IMR-90 (cell line): ENCODE data around the gene COX4I1. TPM values are rescaled to one million over a fixed set of nuclear protein-coding genes. Genes with fewer than 3 reads are reported as not detected.

Experiments
- ATAC-seq: fragments of 200-7000 bp; cut with Tn5 transposase; 2 replicates; pipeline ENCODE4 v1.9.1; 2020; ENCODE audit warnings: low read depth, mild to moderate bottlenecking, moderate library complexity
- BruUV-seq: library from RNA; stranded (reverse); fragments of 400-500 nt; replicated peaks from 2 replicates; lab custom pipeline; 2021; lab: Mats Ljungman, UMichigan
- CTCF ChIA-PET: fragments of 300-600 bp; formaldehyde crosslinking; extraction: SDS; loops from one replicate; lab custom pipeline; 2021; ENCODE audit warnings: antibody characterized with exemption; lab: Yijun Ruan, JAX
- POLR2A ChIA-PET: fragments of 300-600 bp; sonication (Branson Sonifier 250); formaldehyde crosslinking; loops from one replicate; lab custom pipeline; 2022; ENCODE audit warnings: antibody characterized with exemption; ENCODE audit not compliant: unreplicated experiment; lab: Charles Lee
- DNase-seq: peaks from one replicate; pipeline ENCODE4 v3.0.0; 2013
- H2AFZ ChIP-seq: replicated peaks from 2 replicates; pipeline ENCODE3; 2013; ENCODE audit warnings: low read length, mild to moderate bottlenecking; ENCODE audit not compliant: poor library complexity
- H2AK5ac ChIP-seq: 2 replicates; pipeline ENCODE4 v1.6.1; 2013; ENCODE audit warnings: low read depth, low read length, inconsistent platforms
- H2AK9ac ChIP-seq: replicated peaks from 2 replicates; pipeline ENCODE3; 2013; ENCODE audit warnings: mild to moderate bottlenecking, low read depth, low read length, moderate library complexity; ENCODE audit not compliant: poor library complexity
- H2BK120ac ChIP-seq: 2 replicates; pipeline ENCODE4 v1.6.1; 2013; ENCODE audit warnings: low read depth, low read length, inconsistent platforms
- H2BK15ac ChIP-seq: 3 replicates; pipeline ENCODE4 v1.6.1; 2013; ENCODE audit warnings: low read depth, low read length, inconsistent platforms
- H2BK20ac ChIP-seq: 2 replicates; pipeline ENCODE4 v1.6.1; 2013; ENCODE audit warnings: low read depth, mild to moderate bottlenecking, inconsistent platforms, low read length, moderate library complexity
- H2BK5ac ChIP-seq: 2 replicates; pipeline ENCODE4 v1.6.1; 2013; ENCODE audit warnings: mild to moderate bottlenecking, low read depth, low read length, inconsistent platforms; ENCODE audit not compliant: poor library complexity, severe bottlenecking
- H3K14ac ChIP-seq: replicated peaks from 2 replicates; pipeline ENCODE4 v1.6.1; 2013; ENCODE audit warnings: low read depth, low read length, inconsistent platforms
- H3K18ac ChIP-seq: 2 replicates; pipeline ENCODE4 v1.6.1; 2013; ENCODE audit warnings: low read depth, low read length, control low read depth
- H3K23ac ChIP-seq: 2 replicates; pipeline ENCODE4 v1.6.1; 2013; ENCODE audit warnings: low read depth, low read length, inconsistent platforms
- H3K27ac ChIP-seq: 2 replicates; pipeline ENCODE4 v1.5.1; 2013; ENCODE audit warnings: mild to moderate bottlenecking, control low read depth, low read length; ENCODE audit not compliant: insufficient read depth
- H3K27me3 ChIP-seq: 2 replicates; pipeline ENCODE4 v1.6.1; 2013; ENCODE audit warnings: low read length; ENCODE audit not compliant: control insufficient read depth, insufficient read depth
- H3K36me3 ChIP-seq: 2 replicates; pipeline ENCODE4 v1.6.1; 2013; ENCODE audit warnings: low read length, mixed read lengths; ENCODE audit not compliant: control insufficient read depth, insufficient read depth
- H3K4ac ChIP-seq: 2 replicates; pipeline ENCODE4 v1.6.1; 2013; ENCODE audit warnings: low read depth, low read length, inconsistent platforms
- H3K4me1 ChIP-seq: 2 replicates; pipeline ENCODE4 v1.6.1; 2013; ENCODE audit warnings: low read length, mixed read lengths; ENCODE audit not compliant: control insufficient read depth, insufficient read depth
- H3K4me2 ChIP-seq: 2 replicates; pipeline ENCODE4 v1.6.1; 2013; ENCODE audit warnings: low read depth, mild to moderate bottlenecking, control low read depth, low read length, moderate library complexity
- H3K4me3 ChIP-seq: 2 replicates; pipeline ENCODE4 v1.5.1; 2013; ENCODE audit warnings: low read depth, mild to moderate bottlenecking, control low read depth, low read length, moderate library complexity; ENCODE audit not compliant: insufficient read depth
- H3K56ac ChIP-seq: 2 replicates; pipeline ENCODE4 v1.6.1; 2013; ENCODE audit warnings: low read length, inconsistent platforms; ENCODE audit not compliant: insufficient read depth; ENCODE audit errors: extremely low read depth
- H3K79me1 ChIP-seq, 2 experiments: 2 replicates each; pipeline ENCODE4 v1.6.1; 2013; ENCODE audit warnings: low read length in 2 of 2, inconsistent platforms in 1 of 2, low read depth in 1 of 2
- H3K9ac ChIP-seq: 2 replicates; pipeline ENCODE4 v1.6.1; 2013; ENCODE audit warnings: low read depth, low read length, control low read depth
- H3K9me1 ChIP-seq: 2 replicates; pipeline ENCODE4 v1.6.1; 2013; ENCODE audit warnings: low read length, inconsistent platforms; ENCODE audit not compliant: insufficient read depth
- H3K9me3 ChIP-seq: 2 replicates; pipeline ENCODE4 v1.6.1; 2013; ENCODE audit warnings: low read length; ENCODE audit not compliant: control insufficient read depth, insufficient read depth
- H4K20me1 ChIP-seq: 2 replicates; pipeline ENCODE4 v1.6.1; 2013; ENCODE audit warnings: low read length, inconsistent platforms; ENCODE audit not compliant: insufficient read depth
- H4K5ac ChIP-seq: 2 replicates; pipeline ENCODE4 v1.6.1; 2013; ENCODE audit warnings: mild to moderate bottlenecking, low read depth, low read length, control low read depth
- H4K8ac ChIP-seq, 2 experiments: 2 replicates each; pipeline ENCODE4 v1.6.1; 2013; ENCODE audit warnings: low read depth in 2 of 2, low read length in 2 of 2, control low read depth in 1 of 2, inconsistent platforms in 1 of 2
- H4K91ac ChIP-seq: 2 replicates; pipeline ENCODE4 v1.6.1; 2013; ENCODE audit warnings: low read depth, low read length, inconsistent platforms; ENCODE audit not compliant: insufficient read depth
- BHLHE40 ChIP-seq: fragments of 150-350 bp; IDR thresholded peaks from 2 replicates; pipeline ENCODE4 v1.6.1; 2016; ENCODE audit warnings: mild to moderate bottlenecking, low read depth, low read length
- CEBPB ChIP-seq: IDR thresholded peaks from 2 replicates; pipeline ENCODE4 v1.6.1; 2012; ENCODE audit warnings: low read depth, low read length, improper control_type of control experiment
- CHD1 ChIP-seq: IDR thresholded peaks from 2 replicates; pipeline ENCODE4 v1.6.1; 2012; ENCODE audit warnings: low read depth, low read length, improper control_type of control experiment
- FOS ChIP-seq: fragments of 150-350 bp; IDR thresholded peaks from 2 replicates; pipeline ENCODE4 v1.6.1; 2016; ENCODE audit warnings: low read depth, low read length
- MAFK ChIP-seq: IDR thresholded peaks from 2 replicates; pipeline ENCODE4 v1.6.1; 2012; ENCODE audit warnings: low read depth, low read length, improper control_type of control experiment
- MAZ ChIP-seq: IDR thresholded peaks from 2 replicates; pipeline ENCODE4 v1.6.1; 2012; ENCODE audit warnings: low read depth, mild to moderate bottlenecking, low read length, improper control_type of control experiment, moderate library complexity, borderline replicate concordance
- MXI1 ChIP-seq: IDR thresholded peaks from 2 replicates; pipeline ENCODE4 v1.6.1; 2012; ENCODE audit warnings: low read depth, mild to moderate bottlenecking, low read length, moderate library complexity, borderline replicate concordance
- NFE2L2 ChIP-seq: fragments of 150-350 bp; IDR thresholded peaks from 2 replicates; pipeline ENCODE4 v1.6.1; 2016; ENCODE audit warnings: low read depth, mild to moderate bottlenecking, low read length
- POLR2A ChIP-seq: IDR thresholded peaks from 2 replicates; pipeline ENCODE4 v1.6.1; 2012; ENCODE audit warnings: mild to moderate bottlenecking, low read depth, low read length
- RAD21 ChIP-seq: IDR thresholded peaks from 2 replicates; pipeline ENCODE4 v1.6.1; 2012; ENCODE audit warnings: low read length, improper control_type of control experiment
- RCOR1 ChIP-seq: IDR thresholded peaks from 2 replicates; pipeline ENCODE4 v1.6.1; 2012; ENCODE audit warnings: mild to moderate bottlenecking, low read length, improper control_type of control experiment; ENCODE audit not compliant: insufficient replicate concordance
- RFX5 ChIP-seq: IDR thresholded peaks from 2 replicates; pipeline ENCODE4 v1.8.0; 2012; ENCODE audit warnings: low read depth, mild to moderate bottlenecking, low read length, moderate library complexity
- SMC3 ChIP-seq: fragments of 150-350 bp; IDR thresholded peaks from 2 replicates; pipeline ENCODE4 v1.6.1; 2016; ENCODE audit warnings: low read depth, mild to moderate bottlenecking, antibody characterized with exemption, low read length, moderate library complexity
- WGBS, 2 experiments: methylation state at CpG; one replicate each; pipeline versions ENCODE4 v1.1.5 to v1.1.7; 2013; ENCODE audit warnings: missing lambda C conversion rate in 2 of 2; ENCODE audit not compliant: insufficient read length in 1 of 2; ENCODE audit errors: extremely low coverage in 2 of 2; 5-methylcytosine and 5-hydroxymethylcytosine counted together
- dilution Hi-C: fragments of 300-500 bp; cut with HindIII; formaldehyde crosslinking; loops from one replicate; pipeline ENCODE4 v1.14.3; 2018; ENCODE audit warnings: low sequenced_read_pairs; ENCODE audit not compliant: unreplicated experiment
- in situ Hi-C: fragments of 300-500 bp; cut with MboI; formaldehyde crosslinking; loops from 3 replicates; pipeline ENCODE4 v1.14.3; 2019; ENCODE audit warnings: low sequenced_read_pairs, inconsistent platforms, mixed read lengths
- intact Hi-C: fragments of 100-400 bp; cut with micrococcal nuclease; formaldehyde crosslinking; loops from 2 replicates; pipeline ENCODE4 v1.10.0; 2022
- polyA plus RNA-seq, 3 experiments: library from polyadenylated mRNA; depleted of rRNA; stranded (reverse); fragments of >200 nt; gene quantifications; 2 replicates each; pipeline ENCODE4 v1.2.3, GENCODE V29; 2012; ENCODE audit warnings: low replicate concordance in 1 of 3
- total RNA-seq: library from RNA; depleted of rRNA; stranded (reverse); fragments of >200 nt; gene quantifications from 2 replicates; pipeline ENCODE4 v1.2.3, GENCODE V29; 2012
- TF ChIP-seq, protein P1 (sequence below): fragments of 150-350 bp; IDR thresholded peaks from 2 replicates; pipeline ENCODE4 v1.6.1; 2017; ENCODE audit warnings: mild to moderate bottlenecking, antibody characterized with exemption, low read length, low read depth
- TF ChIP-seq, protein P2 (sequence below): fragments of 150-350 bp; IDR thresholded peaks from 2 replicates; pipeline ENCODE4 v1.6.1; 2016; ENCODE audit warnings: low read depth, mild to moderate bottlenecking, low read length, moderate library complexity, borderline replicate concordance
- TF ChIP-seq, protein P3 (sequence below): conservative IDR thresholded peaks from 2 replicates; pipeline ENCODE4 v1.5.1; 2012; ENCODE audit warnings: mild to moderate bottlenecking, low read depth, low read length, improper control_type of control experiment

COX4I1 gene
- total and polyA plus RNA-seq, 2 of the 4 experiments (the other 2 are of a cell fraction): 397 to 700 TPM

DNA sequence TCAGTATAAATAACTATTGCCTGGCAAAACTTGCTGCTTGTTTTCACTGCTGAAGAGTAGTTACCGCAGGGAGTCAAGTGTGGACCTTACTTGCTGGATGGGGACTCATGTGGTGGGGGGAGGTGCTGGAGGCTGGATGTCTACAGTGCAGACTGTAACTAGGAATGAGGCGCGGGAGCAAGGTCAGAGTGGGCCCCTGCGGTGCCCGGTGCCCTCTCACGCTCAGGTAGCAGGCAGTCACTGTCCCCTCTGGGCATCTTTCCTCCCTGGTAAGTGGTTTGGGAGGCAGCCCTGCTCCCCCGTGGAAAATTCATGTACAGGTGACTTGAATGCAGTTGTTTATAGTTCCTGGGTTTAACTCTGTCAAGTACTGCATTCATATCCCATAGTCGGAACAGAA lies 4.8 kb upstream of the COX4I1 start:
- no peak overlapping the region for H2BK15ac ChIP-seq
- H2AK5ac ChIP-seq: no peak overlapping the region
- no peaks in the 10 kb centered on the region; the same call in 1 of the 2 replicates for H3K4me1 ChIP-seq
- no peak overlapping the region for H2BK5ac ChIP-seq
- H3K23ac ChIP-seq: no peak overlapping the region
- DNase-seq: no peak
- no peaks in the 10 kb centered on the region for H3K27me3 ChIP-seq
- no peak for ATAC-seq
- no peak overlapping the region for H3K56ac ChIP-seq
- WGBS, 2 experiments: no CpG with 5 or more reads among the region's 8 CpGs
- no peaks in the 10 kb centered on the region for H3K9me3 ChIP-seq
- TF ChIP-seq MAZ: no peak
- TF ChIP-seq CEBPB: no peak
- TF ChIP-seq, protein P1, sequence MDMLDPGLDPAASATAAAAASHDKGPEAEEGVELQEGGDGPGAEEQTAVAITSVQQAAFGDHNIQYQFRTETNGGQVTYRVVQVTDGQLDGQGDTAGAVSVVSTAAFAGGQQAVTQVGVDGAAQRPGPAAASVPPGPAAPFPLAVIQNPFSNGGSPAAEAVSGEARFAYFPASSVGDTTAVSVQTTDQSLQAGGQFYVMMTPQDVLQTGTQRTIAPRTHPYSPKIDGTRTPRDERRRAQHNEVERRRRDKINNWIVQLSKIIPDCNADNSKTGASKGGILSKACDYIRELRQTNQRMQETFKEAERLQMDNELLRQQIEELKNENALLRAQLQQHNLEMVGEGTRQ: no peak
- TF ChIP-seq FOS: no peak
- no peak for TF ChIP-seq RAD21
- TF ChIP-seq RFX5: no peak
- TF ChIP-seq, protein P2, sequence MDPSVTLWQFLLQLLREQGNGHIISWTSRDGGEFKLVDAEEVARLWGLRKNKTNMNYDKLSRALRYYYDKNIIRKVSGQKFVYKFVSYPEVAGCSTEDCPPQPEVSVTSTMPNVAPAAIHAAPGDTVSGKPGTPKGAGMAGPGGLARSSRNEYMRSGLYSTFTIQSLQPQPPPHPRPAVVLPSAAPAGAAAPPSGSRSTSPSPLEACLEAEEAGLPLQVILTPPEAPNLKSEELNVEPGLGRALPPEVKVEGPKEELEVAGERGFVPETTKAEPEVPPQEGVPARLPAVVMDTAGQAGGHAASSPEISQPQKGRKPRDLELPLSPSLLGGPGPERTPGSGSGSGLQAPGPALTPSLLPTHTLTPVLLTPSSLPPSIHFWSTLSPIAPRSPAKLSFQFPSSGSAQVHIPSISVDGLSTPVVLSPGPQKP: no peak
- TF ChIP-seq BHLHE40: no peak
- TF ChIP-seq SMC3: no peak
- TF ChIP-seq, protein P3, sequence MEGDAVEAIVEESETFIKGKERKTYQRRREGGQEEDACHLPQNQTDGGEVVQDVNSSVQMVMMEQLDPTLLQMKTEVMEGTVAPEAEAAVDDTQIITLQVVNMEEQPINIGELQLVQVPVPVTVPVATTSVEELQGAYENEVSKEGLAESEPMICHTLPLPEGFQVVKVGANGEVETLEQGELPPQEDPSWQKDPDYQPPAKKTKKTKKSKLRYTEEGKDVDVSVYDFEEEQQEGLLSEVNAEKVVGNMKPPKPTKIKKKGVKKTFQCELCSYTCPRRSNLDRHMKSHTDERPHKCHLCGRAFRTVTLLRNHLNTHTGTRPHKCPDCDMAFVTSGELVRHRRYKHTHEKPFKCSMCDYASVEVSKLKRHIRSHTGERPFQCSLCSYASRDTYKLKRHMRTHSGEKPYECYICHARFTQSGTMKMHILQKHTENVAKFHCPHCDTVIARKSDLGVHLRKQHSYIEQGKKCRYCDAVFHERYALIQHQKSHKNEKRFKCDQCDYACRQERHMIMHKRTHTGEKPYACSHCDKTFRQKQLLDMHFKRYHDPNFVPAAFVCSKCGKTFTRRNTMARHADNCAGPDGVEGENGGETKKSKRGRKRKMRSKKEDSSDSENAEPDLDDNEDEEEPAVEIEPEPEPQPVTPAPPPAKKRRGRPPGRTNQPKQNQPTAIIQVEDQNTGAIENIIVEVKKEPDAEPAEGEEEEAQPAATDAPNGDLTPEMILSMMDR: no peak
- TF ChIP-seq RCOR1: no peak
- no peak for TF ChIP-seq NFE2L2
- no peak for TF ChIP-seq MAFK
- TF ChIP-seq POLR2A: no peak
- no peak for TF ChIP-seq MXI1
- TF ChIP-seq CHD1: no peak
- no peak overlapping the region for H3K4ac ChIP-seq
- H2BK20ac ChIP-seq: no peak overlapping the region
- no peak overlapping the region for H2BK120ac ChIP-seq
- H3K18ac ChIP-seq: no peak overlapping the region
- H3K9ac ChIP-seq: no peak overlapping the region
- peaks cover 83% of the 10 kb centered on the region for H4K20me1 ChIP-seq
- H3K4me3 ChIP-seq: no peak overlapping the region
- H3K14ac ChIP-seq: no peak overlapping the region
- dilution Hi-C loops (no loop called here), in situ Hi-C loops (no loop called here), intact Hi-C loops (loop anchor here (5.0 kb wide), 2 partner anchors 42 to 117 kb away; partner anchors contain the start of gene C16orf74)
- H4K8ac ChIP-seq: no peak overlapping the region
- peaks cover 44 to 80% of the 10 kb centered on the region in 2 experiments for H3K79me1 ChIP-seq
- H3K9me1 ChIP-seq: peaks cover 13% of the 10 kb centered on the region; the same call in 1 of the 2 replicates
- H3K36me3 ChIP-seq: peaks cover 37% of the 10 kb centered on the region
- ChIA-PET CTCF (no interaction called here), POLR2A (no interaction called here)
- no peak overlapping the region for H3K4me2 ChIP-seq
- H3K27ac ChIP-seq: no peak overlapping the region
- no peak overlapping the region for H2AFZ ChIP-seq
- H4K91ac ChIP-seq: no peak overlapping the region
- no TSS peak for BruUV-seq
- H2AK9ac ChIP-seq: no peak overlapping the region
- H4K5ac ChIP-seq: no peak overlapping the region
